Hematopoietic multipotent progenitor cell treated with erythropoietin and hydrocortisone succinate and interleukin-3 and kit ligand, for 6 days (in vitro differentiated cells): ENCODE data around the gene LRRN2.

Experiments used
- DNase-seq: peaks from one replicate; pipeline ENCODE4 v3.0.0-alpha.2; 2015

Gene LRRN2

DNA sequence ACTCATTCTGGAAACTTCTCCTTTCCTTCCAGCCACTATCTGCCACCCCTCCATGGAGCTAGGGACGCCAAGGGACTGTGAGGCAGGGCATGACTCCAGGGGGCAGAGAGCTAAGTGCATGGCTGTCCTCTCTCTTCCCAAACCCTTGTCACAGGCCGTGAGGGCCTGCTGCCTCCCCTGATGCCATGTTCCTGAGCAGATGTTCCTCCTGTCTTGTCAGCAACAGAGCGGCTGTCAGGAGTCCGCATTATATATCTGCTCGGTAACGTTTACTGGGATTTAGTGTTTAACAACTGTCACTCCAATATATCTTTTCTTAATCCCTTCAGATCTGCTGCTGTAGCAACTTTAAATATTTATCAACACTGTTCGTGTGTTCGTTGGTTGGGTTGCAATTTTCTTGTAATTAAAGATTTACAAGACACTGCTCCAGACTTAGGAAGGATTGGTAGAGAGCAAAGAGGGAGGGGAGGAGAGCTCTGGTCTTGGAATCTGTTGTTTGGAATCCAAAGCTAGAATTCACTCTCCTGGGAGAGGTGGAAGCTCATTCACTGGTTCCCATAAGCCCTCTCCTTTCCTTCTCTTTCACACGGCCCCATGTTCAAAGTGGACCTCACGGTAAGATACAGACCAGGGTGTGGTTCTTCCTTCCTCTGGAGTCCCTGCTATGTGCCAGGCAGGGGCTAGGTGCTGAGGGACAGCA lies 93.1 kb downstream of the LRRN2 start:
- DNase-seq = no peak

DNA sequence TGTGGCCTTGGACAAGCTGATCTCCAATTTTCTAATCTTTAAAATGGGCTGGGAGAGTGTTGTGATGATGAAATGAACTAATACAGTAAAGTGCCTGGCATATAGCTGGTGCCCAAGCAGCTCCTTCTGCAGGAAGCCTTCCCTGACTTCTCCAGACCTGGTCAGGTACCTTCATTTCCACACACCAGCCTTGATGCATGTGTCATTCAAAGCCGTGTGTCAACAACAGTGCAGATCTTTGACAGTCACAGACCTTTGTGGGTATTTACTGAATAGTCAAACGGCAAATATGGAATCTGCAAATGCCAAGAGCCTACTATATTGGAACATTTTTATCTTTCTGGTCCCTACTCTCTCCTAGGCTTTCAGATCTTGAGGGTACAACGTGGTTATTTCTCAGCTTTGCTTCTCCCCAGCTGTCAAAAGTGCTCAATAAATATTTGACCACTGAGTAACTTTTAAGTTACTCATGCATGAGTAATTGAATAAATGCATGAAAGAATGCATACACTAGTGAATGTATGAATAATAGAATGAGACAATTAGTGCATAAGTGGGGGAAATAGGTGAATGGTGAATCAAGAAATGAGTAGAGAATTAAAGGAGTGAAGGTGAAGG lies 94.0 kb downstream of the LRRN2 start:
- DNase-seq = no peak

DNA sequence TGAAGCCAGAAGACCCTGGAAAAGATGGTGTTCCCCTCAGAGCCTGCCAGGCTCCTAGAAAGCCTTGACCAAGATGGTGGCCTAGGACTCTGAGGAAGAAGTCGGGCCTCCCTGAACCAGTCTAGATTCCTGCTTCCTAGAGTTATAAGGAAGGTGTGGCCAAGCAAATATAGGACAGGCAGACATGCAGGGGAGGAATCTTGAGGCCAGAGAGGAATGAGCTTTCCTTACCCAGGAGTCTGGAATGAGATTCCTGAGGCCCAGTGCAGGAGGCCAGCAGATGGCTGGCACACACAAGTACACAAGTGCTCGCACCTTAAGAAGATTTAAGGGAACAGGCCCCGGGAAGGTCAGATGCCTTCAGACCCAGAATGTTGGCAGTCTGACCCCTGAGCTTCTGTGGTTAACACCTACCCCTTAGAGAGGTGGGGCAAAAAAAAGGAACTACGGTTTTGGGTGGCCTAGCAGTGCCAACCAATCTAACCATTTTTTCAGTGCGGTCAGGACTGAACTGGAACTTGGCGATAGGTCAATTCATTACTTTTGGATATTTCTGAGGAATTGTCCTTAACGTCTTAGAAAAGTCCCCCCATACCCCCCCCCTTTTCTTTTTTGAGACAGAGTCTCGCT lies 96.0 kb downstream of the LRRN2 start:
- no peak for DNase-seq

DNA sequence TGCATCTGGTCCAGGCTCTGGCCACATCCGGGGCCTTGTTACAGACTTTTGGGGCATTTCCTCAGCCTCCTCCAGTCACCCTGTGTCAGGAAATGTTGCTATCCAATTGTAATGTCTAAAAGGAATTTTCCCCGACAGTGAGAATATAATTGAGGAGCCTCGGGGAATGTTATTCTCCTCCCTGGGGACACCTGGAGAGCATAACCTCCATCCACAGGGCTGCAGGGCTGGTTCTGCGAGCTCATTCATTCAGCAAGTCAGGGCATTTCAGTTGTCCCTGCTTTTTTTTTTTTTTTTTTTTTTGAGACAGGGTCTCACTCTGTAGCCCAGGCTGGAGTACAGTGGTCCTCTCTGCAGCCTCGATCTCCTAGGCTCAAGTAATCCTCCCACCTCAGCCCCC lies 96.7 kb downstream of the LRRN2 start:
- DNase-seq = no peak

DNA sequence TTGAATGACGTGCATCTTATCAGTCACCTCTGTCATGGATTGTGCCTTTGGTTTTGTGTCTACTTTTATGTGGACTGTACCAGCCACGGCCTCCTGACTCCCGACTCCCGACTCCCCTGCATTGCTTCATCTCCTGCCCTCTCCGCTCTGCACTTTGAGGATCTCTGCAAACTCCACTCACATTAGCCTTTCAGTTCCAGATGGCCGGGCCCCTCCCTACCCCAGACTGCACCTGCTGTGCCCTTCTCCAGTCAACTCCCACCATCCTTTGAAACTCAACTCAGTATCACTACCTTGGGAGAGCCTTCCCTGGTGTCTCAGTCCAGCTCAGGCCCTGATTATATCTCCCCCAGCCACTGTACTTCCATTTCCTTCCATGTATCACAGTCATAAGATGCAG lies 97.9 kb downstream of the LRRN2 start:
- no peak for DNase-seq

DNA sequence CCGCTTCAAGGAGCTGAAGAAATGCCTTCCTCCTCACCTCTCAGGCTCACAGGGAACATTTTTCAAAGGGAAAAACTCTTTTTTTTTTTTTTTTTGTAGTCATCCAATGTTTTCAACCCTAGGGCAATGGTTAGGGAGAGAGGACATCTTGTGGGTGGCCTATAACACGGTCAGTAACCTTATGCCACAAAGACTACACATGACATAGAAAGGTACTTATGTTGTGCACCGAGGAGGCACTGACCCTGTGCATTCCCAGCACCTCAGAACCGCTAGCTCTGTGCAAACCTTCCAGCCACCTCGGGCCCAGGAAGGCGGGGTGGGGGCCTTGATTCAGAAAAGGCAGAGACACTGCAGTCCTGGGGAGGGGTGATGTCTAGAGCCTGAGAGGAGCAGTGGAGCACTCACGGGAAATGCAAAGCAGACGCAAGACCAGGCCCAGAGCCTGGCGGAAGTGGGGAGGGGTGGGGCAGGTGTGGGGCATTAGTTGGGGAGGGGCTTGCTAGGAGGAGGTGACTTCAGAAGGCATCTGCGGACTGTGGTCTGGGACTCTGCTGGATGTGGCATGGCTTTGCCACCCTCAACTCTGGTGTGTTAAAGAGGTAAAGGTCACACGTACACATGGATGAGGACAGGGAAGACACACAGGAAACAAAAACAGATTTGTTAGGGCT lies 100.7 kb downstream of the LRRN2 start:
- DNase-seq = no peak

DNA sequence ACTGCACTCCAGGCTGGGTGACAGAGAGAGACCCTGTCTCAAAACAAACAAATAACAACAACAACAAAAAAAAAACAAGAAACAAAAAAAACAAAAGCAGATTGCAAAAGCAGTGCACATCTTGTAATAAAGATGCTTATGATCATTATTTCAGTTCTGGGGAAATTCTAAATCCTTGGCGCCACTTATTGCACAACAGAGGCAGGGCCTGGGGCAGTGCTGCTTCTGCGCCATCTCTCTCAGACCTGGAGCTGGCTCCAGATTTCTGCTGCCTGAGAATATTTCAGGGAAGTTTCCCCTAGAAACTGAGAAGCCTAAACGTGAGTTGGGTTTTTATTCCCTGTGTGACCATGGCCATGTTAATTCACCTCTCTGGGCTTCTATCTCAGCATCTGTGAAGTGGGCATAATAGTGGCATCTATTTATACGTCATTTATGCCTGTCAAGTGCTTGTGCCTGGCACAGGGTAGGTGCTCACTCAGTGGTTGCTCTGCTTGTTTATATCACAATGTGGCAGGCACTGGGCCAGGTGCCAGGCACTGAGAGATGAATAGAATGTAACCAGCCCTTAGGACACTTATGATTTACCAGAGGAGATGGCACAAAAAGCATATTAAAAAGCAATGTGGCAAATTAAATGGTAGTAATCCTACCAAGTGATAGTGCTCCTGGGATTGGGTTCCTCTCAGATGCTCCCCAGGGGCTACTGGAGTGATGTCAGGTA lies 101.5 kb downstream of the LRRN2 start:
- DNase-seq = no peak

DNA sequence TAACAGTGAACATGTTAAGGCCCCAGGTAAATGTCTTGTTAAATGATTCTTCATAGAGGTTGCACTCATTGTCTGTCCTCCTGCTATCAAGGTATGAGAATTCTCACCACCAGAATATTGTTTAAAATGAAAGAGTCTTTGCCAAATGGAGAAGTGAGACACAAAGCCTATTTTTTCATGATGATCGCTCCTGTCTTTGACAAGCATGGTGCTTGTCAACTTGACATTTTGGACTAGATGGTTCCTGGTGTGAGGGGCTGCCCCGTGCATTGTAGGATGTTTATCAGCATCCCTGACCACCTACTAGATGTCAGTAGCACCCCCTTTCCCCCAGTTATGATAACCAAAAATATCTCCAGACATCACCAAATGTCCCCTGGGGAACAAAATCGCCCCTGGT lies 103.8 kb downstream of the LRRN2 start:
- no peak for DNase-seq

DNA sequence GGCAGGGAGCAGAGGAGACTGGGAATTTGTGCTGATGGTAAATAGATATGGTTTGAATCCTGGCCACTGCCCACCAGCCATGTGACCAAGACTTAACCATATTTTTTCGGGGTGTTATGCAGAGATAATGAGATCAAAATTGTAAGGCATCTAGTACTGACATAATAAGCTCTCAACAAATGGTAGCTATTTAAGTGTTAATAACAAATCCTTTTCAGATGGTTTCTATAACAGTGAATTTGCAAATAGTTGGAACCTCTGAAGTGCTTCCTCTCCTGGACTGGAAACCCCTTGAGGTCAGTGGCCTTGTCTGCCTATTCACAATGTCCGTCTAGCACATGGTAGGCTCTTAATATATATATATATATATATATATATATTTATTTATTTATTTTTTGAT lies 104.7 kb downstream of the LRRN2 start:
- no peak for DNase-seq

DNA sequence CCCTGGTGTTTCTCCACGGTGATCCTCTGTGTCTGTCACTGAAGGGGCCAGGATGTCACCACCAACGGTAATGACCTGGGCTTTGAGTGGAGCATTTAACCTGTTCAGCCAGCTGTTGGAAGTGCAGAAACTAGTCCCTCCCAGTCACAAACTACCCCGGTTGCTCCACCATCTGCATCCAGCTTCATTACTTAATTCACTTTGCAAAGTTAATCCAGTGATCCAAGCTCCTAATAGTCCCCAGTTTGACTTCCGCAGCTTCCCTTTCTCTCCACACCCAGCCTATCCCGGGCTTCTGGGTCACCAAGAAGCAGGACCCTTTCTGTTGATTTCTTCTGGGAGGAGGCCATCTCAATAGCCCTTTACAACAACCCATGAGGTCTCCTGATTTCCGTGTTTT lies 105.9 kb downstream of the LRRN2 start:
- no peak for DNase-seq

DNA sequence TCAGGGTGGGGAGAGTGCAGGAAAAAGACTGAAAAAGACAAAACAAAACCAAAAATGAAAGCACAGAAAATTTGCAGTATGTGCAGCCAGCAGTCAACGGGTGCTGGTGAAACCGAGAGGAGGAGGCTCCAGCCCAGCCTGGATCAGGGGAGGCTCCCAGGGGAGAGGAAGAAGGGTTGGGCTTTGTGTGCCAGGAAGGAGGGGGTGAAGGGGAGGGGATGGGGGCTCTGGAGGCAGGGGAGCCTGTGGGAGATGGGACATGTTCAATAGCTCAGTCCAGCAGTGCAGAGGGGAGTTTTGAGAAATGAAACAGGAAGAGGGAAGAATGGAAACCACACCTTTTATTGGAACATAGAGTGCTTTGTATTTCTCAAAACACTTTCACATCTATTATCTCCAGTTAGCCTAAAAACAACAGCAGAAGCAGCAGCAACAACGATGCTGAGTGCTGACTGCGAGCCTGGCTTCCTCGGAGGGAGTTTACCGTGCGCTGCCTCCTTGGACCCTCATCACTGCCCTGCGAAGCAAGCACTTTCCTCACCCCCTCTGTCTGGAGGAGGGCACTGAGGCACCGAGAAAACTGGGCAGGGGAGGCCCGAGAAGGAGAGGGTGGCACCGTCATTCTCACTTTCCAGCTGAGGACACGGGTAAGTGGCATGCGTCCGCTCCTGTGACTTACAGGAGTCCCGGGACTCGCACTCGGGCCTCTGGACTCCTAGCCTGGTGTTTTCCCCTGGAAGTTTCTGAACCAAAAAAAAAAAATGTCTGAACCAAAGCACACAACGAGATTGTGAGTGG lies 106.5 kb downstream of the LRRN2 start:
- DNase-seq = no peak

DNA sequence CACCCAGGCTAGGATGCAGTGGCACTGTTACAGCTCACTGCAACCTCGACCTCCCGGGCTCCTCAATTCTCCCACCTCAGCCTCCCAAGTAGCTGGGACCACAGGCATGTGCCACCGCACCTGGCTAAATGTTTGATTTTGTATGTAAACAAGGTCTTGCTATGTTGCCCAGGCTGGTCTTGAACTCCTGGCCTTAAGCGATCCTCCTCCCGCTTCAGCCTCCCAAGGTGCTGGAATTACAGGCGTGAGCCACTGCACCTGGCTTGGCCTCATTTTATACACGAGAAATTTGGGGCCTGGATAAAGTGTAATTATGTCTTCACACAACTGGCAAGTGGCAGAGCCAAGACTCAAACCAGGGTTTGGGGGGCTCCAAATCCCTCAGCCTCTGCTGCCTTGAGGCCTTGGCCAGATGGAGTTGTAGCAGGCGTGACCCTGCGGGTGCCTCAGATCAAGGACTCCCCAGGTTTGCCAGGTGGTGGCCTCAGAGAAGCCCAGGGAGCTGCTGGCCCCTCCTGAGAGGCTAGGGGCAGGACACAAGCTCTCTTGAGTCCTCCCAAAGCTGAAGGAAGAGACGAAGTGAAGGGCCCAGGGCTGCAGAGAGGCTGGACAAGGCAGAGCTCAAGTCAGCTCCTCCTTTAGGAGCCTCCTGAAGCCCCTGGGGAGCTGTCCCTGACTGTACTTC lies 107.6 kb downstream of the LRRN2 start:
- DNase-seq = no peak

DNA sequence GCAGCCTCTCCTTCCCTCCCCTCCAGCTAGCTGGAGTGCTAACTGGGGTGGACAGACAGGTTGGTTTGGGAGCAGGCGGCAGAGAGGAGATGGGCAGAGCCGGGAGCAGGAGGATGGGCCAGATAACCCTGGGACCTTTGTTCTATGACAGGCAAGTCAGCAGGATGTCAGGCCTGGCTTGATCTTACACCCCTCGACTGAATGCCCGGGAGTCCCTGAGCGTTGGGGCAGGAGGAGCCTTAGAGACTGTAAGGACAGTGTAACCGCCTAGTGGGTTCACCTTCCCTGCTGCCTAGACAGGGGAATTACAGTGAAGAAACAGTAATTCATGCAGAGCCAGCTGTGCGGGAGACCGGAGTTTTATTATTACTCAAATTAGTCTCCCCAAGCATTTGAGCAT lies 109.1 kb downstream of the LRRN2 start:
- DNase-seq = no peak

DNA sequence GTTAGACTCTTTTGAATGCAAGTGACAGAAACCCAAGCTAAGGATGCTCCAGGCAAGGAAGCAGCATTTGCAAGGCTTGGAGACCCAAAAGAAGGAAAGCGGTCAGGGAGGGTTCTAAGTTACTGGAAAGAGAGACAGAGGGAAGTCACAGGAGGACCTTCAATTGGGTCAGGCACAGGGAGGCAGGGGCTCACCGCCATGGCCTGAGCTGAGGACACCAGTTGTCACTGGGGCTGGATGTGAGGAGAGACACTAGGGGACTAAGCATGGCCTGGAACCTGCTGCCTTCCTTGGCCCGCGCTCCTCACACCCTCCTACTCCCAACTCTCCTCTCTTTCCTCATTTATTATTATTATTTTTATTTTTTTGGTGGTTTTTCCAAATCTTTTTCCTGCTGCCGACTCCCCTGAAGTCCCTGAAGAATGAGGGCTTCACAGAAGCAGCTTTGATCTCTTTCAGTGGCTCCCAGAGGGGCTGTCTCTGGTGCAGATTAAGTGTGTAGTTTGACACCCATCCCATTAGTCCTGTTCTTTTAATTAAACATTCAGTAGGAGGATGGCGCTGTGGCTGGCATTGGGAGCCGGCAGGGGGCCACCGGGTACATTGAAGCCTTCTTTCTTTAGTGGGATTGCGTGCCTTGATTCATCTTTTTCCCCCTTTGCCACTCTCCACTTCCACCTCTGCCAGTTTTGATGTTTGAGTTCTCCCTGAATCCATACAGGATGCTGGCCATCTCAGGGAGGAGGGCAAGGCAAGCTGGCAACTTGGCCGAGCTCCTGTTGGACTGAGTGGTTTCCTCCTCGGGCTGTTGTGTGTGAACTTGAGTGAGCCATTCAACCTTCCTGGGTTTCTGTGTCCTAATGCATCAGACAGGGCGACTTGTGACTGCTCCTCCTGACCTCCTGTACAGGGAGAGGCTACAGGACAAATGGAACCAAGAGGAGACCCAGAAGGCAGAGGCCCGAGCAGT lies 110.0 kb downstream of the LRRN2 start:
- DNase-seq = no peak

DNA sequence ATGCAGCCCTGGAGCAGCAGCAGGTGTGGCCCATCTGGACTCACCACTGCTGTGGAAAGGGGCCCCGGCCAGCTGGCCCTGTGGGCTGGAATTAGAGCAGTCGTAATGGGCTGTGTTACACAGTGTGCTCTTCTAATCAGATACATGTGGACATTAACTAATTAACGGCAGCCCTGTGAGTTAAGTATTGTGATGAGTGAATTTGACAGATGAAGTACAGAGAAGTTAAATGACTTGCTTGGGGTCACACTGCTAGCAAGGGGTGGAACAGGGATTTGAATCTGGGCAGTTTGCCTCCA lies 110.7 kb downstream of the LRRN2 start:
- DNase-seq = no peak

DNA sequence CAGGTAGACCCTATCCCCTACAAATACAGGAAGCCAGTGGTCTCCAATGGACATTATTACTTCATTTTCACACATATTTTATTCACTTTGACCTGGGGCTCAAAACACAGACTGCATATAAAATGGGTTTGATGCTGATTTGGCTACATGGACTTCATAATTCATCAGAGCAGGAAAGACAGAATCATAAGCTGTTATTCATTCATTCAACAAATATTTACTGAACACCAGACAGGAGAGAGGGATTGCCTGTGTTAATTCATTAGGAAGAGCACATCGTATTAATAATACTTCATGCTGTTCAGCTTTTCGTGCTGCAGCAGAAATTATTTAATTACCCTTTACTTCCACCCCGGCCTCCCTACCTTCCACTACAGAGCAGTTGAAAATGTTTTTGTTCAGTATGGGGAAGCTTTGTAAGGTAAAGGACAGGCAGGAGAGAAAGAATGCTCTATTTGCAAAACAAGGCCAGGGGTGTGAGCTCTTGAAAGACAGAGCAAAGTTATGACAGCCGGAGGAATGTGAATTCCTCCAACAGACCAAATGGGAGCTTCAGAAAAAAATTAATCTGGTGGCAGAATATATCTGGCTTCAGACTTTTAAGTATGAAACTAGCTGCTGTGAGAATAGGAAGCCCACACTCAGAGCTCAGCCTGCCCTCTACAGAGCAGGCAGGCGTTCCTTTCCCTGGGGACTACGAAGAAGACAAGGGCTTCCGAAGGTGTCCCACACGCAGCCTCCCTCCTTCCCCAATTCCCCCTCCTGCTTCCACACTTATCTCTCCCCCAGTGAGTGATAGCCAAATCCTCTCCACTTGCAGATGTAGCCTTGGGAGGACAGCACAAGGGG lies 111.3 kb downstream of the LRRN2 start:
- DNase-seq = no peak

DNA sequence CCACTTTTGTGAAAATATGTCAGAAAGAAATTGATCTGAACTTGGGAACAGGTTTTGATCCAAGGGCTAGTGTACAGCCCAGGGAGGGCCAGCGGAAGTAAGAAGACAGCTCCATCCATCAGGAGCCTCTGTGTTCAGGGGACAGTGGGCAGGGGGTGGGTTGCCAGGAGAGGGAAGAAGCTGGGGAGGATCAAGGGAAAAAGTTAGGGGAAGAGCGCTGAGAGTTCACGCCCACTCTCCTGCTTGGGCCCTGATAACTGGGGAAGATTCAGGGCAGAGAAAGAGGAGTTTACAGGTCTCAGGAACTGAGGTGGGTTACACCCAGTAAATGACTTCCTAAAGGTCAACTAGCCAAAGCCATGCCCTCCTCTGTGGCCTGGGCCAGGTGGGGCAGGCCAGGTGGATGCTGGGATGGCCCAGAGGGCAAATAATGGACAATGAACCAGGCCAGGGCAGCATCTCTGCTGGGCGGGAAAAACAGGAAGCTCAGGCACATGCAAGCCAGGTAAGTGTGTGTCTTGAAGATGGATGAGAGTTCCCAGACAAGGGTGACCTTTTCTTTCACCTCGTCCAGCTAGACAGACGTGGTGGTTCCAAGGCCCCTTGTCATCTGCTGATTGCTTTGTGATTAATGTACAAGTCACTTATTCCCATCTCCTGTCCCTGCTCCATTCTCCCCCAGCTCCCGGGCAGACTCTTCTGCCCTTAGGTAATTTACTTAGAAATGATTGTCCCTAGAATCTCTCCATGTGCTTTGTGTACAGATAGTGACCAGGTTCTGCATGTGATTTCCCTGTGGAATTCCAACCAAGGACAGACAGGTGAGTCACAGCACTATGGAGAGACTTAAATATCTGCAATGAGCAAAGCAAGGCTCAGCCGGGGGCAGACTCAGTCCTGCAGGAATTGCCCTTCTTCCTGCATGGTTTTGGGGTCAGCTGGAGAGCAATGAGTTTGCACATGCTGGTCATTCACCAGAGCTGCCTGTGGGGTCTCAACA lies 112.3 kb downstream of the LRRN2 start:
- no peak for DNase-seq

DNA sequence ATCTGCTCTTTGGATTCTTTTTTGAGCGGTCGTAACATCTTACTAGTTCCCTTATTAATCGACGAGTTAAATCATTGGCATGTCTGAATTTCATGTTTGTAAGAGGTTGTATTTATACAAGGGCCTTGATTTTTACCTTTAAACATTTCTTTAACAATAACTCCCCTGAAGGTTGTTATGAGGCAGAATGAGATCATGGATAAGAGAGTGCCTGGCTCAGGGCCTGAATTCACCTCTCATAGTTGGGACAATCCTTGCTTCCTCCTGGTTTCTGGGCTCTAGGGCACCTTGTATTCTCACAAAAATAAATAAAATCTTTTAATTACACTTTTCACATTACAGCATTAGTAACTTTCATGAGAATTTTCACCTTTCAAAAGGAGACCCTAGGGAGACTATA lies 113.9 kb downstream of the LRRN2 start:
- no peak for DNase-seq

DNA sequence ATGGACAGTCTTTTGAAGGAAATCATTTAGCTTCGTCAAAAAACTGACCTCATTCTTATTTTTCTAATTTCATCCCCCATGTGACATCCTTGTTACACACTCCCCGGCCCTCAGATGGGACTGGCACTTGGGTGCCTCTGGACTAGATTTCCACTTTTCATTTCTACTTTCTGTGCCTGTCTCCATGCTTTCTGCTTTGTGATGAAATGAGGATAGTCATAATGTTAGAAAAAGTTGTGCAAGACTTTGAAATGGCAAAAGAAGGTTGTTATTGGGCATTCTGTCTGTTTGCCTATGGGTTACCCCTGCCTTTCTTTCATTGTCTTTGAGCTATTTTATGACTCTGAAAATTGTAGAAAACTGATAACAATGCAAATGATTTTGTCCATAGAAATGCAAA lies 114.4 kb downstream of the LRRN2 start:
- no peak for DNase-seq
